GM21723 (cell line): ENCODE measurements around the gene CUZD1.

Source experiments
- ATAC-seq: cut with Tn5 transposase; IDR thresholded peaks from one replicate; pipeline ENCODE4 v1.9.1; 2021; ENCODE audit warnings: mild to moderate bottlenecking, moderate library complexity; ENCODE audit not compliant: unreplicated experiment

CUZD1 gene

GRCh38 chr10:122855745-122856144, 10.1 kb upstream of the CUZD1 start:
- ATAC-seq = no peak

DNA sequence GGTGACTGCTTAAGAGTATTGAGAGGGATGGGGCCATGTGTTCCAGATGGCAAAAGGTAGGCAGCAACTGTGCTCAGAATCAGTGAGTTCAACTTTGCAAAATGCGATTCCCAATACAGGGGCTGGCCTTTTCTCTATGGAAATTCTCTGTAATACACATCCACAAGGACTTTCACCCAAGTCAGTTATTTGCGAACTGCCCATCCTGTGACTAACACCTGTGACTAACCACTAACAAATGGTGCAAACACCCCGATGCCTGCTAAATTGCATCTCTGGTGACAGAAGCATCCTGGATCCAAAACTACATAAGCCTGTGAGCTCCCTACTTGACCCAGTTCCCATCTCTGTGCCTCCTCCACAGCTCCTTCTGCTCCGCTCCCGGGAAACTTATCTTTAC, 9.0 kb upstream of the CUZD1 start:
- no peak for ATAC-seq

DNA sequence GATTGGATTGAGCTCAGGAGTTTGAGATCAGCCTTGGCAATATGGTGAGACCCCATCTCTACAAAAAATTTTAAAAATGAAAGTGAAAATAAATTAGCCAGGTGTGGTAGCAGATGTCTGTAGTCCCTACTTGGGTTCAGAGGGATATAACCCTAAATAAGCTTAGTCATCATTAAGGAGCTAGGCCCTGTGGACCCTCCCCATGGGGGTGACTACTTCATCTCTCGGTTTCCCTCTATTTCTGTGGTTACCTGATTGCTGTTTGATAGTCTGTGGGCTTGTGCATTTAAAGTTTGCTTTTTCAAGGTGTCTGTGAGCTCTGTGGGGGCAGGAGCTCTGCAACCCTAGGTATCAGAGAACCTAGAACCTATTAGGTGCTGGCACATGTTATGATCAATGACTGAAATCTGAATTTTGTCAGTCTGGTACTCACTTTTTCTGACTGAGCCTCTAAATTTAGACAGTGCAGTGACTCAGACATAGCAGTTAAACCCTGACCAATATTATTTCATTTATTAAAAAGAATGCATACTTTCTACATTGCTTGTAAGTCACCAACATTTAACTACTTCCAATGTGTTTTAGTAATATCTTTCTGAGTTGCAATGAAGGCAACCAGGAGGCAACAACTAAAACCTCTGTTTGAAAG, 8.1 kb upstream of the CUZD1 start:
- no peak for ATAC-seq

DNA sequence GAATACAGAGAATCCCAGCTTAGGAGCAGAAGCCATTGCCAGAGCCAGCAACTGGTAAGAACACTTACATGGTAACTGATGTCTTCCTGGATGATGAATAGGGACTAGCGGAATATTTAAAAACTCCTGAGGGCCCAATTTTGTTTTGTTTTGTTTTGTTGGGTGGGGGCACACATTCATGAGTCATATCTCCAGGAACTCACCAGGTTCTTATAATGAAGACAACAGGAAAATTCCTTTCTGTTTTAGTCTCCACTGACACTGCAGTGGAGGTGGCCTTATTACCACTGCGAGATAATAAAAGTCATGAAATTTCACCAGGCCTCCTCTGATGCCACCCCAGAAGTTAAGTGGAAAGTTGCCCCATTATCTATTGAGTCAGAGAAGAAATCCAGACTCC, 6.6 kb upstream of the CUZD1 start:
- no peak for ATAC-seq

GRCh38 chr10:122850705-122851640, 5.3 kb upstream of the CUZD1 start:
- no peak for ATAC-seq

DNA sequence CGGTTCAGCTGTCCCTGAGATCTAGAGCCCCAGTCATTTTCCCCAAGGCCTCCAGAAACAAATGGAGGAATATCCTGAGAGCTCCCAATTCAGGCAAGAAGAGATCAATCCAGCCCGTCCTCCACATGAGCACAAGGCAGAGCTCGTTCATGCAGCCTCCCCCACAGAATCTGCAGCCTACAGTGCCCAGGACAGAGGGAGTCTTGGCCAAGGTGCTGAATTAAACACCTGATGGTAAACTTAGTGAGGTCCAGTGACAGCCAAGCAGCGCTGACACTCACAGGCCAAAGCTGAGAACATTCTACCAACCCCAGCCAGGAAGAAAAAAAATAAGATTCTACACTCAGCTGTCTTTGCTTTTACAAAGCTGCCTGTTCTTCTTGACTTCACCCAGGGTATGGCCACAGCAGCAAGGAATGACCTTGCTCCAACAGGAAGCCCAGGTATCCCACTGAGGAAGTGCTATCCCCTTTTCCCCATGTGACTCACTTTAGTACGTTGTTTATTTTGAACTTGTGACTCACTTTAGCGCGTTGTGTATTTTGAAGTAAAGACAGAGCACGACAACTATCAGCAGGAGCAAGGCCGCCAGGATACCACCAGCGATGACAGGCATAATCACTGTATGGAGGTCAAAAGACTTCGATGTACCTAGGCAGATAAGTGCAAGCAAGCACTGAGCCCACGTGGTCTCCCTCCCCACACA, 4.4 kb upstream of the CUZD1 start:
- no peak for ATAC-seq

DNA sequence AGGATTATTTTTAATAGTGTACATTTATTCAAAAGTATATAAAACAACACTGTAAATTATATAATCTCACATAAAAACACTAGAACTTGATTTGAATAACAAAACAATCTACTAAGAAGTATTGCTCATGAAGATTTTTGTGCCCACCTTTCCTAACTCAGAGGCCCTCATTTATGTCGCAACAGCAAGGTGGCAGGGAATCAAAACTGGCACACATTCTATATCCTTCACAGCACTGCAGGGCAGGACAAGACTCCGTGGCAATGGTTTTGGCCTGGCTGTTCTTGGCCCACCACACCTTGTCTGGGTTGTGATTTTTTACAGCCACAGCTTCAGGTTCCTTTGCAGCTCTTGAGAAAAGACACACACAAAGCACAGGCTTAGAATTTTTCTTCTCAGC, 3.4 kb upstream of the CUZD1 start:
- no peak for ATAC-seq

GRCh38 chr10:122847782-122848604, 2.3 kb upstream of the CUZD1 start:
- no peak for ATAC-seq

DNA sequence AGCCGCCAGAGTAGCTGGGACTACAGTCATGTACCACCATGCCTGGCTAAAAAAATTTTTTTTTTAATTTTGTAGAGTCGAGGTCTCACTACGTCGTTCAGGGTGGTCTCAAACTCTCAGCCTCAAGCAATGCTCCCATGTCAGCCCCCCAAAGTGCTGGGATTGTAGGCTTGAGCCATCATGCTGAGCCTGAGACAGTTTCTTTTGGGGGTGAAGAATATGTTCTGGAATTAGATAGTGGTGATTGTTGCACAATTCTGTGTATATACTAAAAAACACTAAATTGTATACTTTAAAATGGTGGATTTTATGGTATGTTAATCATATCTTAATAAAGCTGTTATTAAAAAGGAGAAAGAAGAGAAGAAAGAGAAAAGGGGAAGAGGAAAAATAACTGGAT, 1.5 kb downstream of the CUZD1 start:
- no peak for ATAC-seq

- no peak for ATAC-seq
These were observed 4.1 kb downstream of the CUZD1 start for GRCh38 chr10:122841569-122841968.

DNA sequence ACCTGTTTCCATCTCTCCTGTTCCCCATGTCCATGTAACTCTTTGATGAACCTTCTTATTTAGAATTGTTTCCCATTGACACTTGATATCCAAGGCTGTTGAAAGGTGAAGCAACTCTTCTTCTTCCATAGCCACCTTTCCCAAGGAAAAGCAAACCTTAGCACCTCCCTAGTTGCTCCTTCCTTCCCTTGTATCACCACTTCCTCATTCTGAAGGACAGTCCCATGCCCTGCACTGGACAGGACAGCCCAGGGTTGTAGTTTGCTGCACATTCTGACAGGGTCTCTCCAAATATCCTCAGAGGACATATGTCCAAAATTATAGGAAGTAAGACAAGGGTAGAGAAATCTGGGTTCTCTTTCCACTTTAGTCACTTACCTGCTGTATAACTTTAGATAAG, 6.2 kb downstream of the CUZD1 start:
- ATAC-seq = no peak

- no peak for ATAC-seq
These were observed 6.8 kb downstream of the CUZD1 start for GRCh38 chr10:122838880-122839279.

- no peak for ATAC-seq
These were observed 9.7 kb downstream of the CUZD1 start for GRCh38 chr10:122835908-122836307.

GRCh38 chr10:122830965-122831353, 14.7 kb downstream of the CUZD1 start:
- no peak for ATAC-seq

DNA sequence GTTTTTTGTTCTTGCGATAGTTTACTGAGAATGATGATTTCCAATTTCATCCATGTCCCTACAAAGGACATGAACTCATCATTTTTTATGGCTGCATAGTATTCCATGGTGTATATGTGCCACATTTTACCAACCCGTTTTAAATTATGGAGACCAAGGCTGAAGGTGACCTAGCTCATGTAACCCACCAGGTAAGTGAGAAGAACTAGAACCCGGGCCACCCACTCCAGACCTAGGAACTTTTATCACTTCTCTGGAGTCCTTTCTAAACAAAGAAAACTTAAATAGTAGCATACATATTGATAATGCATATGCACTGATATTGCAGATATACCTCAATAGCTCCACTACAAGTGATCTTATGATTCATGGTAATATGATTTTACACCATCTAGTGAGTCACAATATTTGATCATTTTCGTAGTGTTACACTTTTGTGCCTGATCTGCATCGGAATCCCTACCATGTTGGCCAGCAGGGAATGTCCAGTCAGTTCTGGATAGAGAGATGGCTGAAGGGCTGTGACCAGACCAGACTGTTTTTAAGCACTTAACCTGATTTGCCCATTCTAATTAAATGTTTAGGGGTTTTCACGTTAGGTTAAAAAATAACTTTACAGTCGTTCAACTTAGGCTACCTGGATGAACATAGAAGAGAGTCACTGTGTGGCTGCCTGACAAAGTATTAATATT, 15.2 kb downstream of the CUZD1 start:
- ATAC-seq = no peak

GRCh38 chr10:122829454-122829853, 16.2 kb downstream of the CUZD1 start:
- no peak for ATAC-seq

DNA sequence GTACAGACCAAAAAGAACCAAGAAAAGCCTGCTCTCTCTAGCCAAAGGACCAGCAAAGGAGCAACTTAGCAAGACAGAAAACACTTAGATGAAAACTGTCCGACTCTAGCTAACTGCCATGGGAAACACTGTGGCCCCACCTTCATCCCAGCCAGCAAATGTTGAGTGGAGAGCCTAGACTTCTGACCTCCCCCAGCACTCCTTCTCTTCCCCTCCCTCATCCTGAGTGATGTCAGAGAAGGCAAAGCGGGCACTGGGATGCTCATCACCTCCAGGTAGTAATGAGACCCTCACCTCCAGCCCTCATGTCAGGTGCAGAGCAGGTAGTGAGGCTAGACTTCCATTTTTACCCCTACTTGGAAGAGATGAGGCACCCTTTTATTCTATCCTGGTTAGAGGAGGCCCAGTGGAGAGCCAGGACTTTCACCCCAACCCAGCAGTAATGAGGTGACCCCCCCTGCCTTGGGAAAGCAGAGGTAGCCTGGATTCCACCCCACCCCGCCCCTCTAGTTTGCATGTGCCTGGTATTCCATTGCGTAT, 16.9 kb downstream of the CUZD1 start:
- ATAC-seq = no peak

DNA sequence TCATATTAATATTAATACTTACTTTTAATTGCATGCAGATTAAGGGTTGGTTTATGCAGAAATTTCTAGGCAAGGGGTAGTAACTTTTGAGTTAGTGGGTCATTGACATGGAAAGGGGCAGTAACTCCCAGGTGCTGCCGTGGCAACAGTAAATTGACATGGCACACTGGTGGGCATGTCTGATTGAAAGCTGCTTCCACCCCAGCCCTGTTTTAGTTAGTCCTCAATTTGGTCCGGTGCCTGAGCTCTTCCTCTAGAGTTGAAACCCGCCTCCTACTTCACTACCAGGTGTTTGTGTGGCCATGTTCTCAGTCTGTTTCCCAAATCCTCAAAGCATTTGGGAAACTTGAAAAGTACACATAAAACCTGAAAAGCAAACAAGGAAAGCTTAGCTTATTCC, 18.4 kb downstream of the CUZD1 start:
- no peak for ATAC-seq

DNA sequence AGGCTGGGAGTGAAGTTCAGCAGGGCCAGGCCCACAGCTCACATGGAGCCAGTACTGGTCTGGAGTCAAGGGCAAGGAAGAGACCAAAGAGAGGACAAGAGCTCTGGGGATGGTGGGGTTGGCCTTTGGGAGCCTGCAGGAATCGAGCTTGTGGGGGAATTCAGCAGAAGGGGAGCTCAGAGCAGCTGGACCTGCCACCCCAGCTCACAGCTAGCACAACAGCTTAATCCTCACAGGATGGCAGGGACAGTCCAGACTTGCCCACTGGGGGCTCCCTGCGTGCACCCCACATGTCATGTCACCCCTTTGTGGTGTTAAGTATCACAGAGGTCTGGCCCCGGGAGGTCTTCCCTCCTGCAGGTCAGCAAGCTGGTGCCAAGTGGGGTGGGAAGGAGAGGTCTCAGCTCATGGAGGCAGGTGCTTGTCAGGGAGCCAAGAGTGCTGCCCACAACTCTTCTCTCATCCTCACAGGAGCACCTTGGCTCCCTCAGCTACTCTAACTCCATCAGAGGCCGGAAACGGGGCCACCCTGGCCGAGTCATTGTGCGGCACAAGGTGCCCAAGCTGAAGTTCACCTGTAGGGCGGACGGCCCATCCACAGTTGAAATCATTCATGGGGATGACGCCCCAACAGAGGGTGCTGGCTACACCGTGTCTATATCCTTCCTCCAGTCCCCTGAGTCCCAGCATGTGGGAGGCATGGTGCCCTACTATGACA, 22.5 kb downstream of the CUZD1 start:
- no peak for ATAC-seq
